ENCODE measurements around the gene MLLT10.
"Not testable (repeated sequence)": the region's sequence is repeated elsewhere in the genome, so short reads cannot be mapped to it uniquely, and the experiment has no call there.

MLLT10 gene

DNA sequence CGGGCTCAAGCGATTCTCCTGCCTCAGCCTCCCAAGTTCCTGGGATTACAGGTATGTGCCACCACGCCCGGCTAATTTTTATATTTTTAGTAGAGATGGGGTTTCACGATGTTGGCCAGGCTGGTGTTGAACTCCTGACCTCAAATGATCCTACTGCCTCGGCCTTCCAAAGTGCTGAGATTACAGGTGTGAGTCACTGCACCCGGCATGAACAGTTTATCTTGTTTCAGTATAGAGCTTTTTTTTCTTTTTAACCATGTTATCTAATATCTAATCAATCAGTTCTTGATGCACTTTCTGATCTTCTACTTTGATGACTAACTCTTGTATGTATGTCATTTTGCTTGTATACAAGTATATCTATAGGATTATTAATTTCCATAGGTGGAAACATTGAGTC, 54.1 kb downstream of the MLLT10 start:
- DNase-seq = not testable (repeated sequence)

DNA sequence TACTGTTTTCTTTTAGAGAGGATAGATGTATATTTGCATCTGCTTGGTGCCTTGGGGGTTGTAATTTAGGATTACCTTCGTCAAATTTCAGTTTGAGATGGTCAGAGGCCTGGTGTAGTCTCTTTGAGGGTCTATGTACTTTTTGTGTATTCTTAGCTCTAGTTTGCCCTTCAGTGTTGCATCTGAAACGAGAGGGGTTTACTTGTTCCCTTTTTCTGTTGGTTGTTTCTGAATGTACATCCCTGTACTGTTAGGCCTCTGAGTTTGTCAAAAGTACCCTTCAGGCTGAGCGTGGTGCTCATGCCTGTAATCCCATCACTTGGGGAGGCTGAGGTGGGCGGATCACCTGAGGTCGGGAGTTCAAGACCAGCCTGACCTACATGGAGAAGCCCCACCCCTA, 60.0 kb downstream of the MLLT10 start:
- no peak for DNase-seq

DNA sequence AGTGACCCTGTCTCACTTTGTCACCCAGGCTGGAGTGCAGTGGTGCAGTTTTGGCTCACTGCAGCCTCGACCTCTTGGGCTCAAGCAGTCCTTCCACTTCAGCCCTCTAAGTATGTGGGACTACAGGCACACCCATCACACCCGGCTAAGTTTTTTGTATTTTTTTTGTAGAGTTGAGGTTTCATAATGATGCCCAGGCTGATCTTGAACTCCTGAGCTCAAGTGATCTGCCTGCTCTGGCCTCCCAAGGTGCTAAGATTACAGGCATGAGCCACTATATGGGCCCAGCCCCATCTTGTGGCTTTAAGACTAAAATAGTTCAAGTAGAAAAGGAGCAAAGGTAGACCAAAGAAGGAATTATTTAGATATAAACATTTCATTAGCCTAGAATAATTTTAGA, 65.5 kb downstream of the MLLT10 start:
- no peak for DNase-seq

DNA sequence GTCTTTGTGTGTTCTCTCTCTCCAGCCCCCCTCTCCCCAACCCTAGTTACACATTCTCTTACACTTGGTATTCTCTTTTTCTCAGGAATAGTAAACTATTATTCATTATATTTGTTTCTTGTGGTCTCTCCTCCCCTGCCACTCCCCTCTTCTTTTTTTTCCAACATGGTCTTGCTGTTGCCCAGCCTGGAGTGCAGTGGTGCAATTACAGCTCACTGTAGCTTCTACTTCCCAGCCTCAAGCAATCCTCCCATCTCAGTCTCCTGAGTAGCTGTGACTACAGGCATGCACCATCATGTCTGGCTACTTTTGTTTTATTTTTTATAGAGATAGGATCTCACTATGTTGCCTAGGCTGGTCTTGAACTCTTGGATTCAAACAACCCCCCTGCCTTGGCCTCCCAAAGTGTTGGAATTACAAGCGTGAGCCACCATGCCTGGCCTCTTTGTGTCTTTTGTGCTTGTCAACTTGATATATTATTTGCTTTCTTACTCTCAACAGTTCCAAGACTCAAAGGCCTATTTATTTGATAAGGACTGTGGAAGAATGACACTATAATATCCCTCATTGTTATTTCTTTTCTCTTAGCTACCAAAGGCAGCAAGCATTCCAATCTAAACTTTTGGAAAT, 66.9 kb downstream of the MLLT10 start:
- no peak for DNase-seq

DNA sequence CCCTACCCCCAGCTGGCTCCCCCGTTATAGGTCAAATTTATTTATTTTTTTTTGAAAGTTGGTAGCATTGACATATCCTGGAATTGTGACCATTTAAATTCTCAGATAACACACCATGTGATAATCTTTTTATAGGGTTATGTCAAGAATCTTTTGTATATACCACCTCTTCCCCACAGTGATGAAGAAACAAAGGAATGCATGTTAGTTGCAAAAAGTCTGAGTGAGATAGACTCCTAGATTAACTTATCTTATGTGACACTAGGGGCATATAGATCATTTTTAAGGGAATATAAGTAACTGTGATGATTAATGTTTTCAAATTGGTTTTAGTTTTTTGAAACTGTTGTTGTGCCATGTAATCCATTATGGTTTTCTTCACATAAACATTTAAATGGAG, 68.3 kb downstream of the MLLT10 start:
- no peak for DNase-seq

DNA sequence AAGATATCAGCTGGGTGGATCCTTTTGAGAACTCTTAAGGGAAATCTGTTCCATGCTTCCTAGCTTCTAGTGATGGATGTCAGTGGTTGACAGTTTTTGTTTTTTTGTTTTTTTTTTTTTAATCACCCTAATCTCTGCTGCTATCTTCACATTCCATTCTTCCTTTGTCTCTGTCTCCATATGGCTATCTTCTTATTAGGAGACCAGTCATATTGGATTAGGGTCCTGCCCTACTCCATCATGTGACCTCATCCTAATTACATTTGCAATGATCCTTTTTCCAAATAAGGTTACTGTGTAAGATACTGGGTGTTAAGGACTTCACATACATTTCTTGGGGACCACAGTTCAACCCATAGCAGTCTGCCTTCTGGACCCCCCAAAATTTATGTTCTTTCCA, 69.7 kb downstream of the MLLT10 start:
- no peak for DNase-seq

DNA sequence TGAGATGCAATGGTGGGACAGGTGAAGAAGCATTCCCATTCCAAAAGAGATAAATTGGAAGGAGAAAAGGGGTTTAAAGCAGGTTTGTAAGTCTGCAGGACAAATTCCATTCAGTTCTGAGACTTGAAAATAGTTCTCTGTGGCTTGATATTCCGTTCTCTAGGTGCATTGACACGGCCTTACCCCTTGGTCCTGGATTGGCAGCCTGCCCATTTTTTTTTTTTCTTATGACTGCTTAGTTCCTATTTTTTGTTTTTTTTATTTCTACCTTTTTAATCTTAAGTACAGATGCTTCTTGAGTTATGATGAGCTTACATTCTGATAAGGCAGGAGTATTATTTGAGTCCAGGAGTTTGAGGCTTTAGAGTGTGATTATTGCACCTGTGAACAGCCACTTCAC, 70.6 kb downstream of the MLLT10 start:
- no peak for DNase-seq

DNA sequence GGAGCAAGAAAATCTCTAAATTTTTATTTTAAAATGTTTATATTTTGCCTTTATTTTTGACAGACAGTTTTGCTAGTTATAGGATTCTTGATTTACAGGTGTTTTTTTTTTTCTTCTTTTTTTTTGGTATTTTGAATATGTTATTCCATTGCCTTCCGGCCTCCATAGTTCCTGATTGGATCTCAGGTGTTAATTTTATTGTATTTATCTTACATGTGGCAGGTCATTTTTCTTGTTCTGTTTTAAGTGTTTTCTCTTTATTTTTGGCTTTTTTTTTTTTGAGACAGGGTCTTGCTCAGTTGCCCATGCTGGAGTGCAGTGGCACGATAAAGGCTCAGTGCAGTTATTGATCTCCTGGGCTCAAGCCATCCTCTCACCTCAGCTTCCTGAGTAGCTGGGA, 73.9 kb downstream of the MLLT10 start:
- no peak for DNase-seq

DNA sequence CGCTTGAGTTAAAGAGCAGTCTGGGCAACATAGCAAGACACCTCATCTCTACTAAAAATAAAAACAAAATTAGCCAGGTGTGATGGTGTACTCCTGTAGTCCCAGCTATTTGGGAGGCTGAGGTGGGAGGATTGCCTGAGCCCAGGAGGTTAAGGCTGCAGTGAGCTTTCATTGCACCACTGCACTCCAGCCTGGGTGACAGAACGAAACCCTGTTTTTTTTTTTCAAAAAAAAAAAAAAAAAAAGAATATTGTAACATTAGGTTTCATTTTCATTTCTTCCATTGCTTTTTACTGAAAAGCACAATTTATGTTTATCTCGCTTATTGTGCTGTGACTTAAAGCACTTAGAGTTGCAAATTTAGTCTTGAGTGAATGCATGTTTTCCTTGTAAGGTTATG, 80.0 kb downstream of the MLLT10 start:
- no peak for DNase-seq

DNA sequence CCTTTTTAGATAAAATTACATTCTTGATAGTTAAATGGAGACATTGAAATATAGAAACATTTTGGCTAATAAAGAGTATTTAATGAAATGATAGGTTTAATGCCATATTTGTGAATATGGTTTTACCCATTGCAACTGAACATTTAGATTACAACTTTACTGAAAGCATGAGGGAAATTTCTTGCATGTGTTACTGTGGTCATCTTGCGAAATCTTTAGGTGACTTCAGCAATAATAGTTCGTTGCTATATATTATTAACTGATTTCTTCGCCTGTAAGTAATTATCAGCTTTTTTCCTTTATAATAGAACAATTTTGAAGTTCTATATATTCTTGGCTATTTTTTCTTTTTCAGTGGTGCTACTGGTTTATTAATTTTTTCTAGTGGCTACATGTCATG, 83.2 kb downstream of the MLLT10 start:
- no peak for DNase-seq

DNA sequence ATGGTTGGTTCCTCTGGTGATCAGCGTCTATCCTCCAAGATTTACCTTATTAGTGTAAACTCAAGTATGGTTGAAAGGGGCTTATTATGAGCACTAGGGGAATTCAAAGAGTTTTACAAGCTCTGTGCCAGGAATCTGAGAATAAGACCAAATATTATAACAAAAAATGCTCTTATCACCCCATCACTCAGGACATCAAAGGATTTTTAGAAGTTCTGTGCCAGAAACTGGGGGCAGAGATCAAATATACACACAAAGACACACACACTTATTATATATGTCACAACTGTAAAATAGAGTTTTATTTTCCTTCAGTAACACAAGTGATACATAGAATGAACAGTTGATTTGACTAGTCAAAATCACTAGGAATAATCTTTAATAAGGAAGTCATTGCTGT, 89.3 kb downstream of the MLLT10 start:
- DNase-seq = no peak

DNA sequence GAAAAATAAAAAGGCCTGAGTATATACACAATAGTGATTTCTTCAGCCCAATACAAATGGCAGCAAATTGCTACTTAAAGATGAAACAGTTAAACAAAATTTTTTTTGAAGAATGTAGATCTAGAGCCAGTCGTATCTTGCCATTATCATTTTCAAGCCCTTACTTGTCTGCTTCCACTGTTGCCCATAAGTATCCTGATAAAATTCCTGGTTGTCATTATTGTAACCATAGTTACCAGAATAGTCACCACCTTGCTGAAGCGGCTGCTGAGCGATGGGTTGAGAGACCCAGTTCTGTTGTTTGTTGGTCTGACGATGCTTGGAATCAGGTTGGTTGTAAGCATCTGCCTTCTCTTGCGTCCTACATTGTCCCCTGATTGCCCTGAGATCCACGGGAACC, 90.4 kb downstream of the MLLT10 start:
- not testable (repeated sequence) for DNase-seq

DNA sequence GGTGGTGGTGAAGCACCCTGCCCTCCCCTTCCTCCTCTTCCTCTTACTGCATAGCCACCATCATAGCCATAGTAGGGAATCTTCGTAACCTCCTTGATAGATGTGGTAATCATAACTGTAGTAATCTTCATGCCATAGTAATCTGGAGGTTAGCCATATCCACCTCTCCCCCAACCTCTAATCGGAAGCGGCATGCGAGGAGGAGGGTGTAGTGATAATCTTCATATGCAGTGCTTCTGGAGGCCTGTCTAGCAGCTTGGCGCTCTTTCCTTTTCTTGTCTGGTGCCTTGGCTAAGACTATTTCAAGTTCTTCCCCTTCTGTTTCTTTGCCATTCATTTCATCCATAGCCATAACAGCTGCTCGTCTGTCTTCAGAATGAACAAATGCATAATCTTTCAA, 90.9 kb downstream of the MLLT10 start:
- no peak for DNase-seq

DNA sequence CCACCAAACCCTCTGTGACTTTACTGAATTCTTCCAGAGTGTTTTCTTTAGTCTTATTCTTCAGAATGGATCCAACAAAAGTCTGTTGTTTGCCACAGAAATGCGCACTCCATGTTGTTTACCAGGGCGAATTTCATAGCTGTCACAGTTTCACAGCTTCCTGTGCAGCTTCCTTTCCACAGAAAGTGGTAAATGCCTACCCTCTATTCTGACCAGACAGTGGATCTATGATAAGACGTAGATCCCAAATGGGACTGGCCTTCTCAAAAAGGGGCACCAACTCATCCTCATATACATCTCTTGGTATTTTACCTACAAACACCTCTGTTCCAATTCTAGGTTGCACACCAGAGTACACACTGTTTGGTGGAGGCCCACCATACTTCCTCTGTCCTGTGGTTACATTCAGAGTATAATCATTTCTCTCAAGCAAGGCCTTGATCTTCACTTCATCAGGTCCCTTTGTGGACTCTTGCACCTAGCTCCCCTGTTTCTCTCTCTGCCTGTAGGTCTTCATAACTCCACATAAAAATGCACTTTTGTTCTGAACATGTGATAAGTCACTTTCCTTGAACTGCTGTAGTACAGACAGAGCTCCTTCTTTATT, 91.7 kb downstream of the MLLT10 start:
- no peak for DNase-seq

DNA sequence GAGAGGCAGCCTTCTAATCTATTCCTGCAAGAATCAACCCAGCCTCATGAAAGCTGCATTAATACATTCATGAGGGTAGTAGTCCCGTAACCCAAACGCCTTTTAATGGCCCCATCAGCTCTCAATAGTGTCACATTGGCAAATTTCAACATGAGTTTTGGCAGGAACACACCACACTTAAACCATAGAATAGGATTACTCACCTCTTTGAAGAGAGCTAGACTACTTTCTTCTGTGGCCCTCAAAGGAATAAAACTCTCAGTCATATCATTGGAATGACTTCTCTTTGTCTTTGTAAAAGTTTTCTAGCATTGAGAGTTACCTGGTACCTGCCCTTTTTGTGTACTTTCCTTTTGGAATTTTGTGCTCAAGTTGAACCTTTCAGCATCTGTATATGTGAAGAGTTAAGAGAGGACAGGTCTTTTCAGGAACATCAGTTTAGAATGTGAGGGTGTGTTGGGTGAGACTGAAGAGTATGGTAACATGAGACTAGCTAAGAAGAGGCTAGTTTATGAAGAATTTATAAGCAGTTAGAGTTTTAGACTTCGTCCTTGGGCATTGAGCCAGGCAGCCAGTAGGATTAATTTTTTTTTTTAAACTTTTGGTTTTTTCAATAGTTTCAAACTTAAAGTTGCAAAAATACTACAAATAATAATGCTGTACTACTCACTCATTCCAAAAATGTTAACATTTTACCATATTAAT, 92.6 kb downstream of the MLLT10 start:
- no peak for DNase-seq

DNA sequence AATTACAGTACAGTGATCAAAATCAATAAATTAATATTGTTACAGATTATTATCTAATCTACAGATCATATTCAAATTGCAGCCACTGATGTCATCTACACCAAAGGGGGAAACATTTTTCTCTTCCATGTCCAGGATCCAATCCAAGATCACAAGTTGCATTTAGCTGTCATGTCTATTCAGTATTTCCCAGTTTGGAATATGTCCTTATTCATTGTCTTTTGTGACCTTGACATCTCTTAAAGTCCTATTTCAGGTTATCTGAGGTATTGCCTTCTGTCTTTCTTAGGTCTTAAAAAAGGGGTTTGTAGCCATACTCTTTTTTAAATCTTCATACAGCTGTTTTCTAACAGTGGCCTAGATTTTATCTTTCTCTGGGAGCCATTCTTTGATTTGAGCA, 93.3 kb downstream of the MLLT10 start:
- no peak for DNase-seq

DNA sequence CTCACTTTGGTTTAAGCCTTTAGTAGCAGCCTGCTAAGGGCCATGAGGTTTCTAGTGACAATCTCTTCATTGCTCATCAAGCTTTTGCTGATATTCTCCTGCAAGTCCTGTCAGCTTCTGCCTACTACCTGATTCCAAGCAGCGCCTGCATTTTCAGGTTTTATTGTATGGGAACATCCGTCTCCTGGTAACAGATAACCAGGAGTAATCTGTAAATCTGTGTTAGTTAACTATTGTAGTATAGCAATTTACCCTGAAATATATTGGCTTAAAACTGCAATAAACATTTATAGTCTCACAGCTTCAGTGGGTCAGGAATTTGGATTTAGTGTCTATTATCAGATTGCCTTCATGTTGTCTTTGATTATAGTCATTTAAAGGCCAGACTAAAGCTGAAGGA, 94.0 kb downstream of the MLLT10 start:
- no peak for DNase-seq

DNA sequence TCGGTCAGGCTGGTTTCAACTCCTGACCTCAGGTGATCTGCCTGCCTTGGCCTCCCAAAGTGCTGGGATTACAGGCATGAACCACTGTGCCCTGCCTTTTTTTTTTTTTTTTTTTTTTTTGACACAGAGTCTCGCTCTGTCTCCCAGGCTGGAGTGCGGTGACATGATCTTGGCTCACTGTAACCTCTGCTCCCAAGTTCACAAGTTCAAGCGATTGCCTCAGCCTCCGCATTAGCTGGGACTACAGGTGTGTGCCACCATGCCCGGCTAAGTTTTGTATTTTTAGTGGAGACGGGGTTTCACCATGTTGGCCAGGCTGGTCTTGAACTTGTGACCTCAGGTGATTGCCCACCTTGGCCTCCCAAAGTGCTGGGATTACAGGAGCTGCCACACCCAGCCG, 94.6 kb downstream of the MLLT10 start:
- not testable (repeated sequence) for DNase-seq

DNA sequence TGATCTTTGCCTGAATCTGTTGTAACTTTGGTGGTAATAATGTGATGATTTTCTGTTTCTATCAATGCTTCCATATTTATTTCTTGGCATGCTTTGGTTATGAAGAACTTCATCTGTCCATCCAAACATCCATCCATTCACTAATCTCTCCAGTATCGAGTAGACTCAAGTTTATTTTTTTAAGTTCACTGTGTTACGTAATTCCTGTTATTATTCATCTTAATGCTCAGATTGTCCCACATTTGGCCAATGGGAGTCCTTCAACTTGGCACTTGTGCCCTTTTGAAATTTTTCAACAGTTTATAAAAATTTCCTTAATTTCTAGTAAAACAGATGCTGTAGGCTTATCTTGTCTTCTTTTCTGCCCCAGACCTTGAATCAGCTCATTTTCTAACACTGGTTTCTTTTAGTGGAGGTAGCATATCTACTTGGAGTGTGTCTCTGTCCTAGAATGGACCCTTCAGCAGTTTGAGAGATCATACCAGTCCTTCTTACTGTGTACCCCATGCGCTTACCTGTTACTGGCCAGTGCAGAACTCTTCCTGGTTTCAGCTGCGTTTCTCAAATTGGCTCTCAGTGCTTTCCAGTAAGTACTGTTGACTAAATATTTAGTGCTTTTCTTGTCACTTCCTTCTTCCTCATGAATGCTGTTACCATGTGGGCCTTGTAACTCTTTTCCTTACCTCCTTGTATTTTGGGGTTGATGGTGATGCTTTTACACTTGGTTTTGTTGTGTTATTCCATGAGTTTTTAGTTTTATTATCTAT, 100.8 kb downstream of the MLLT10 start:
- DNase-seq = no peak

DNA sequence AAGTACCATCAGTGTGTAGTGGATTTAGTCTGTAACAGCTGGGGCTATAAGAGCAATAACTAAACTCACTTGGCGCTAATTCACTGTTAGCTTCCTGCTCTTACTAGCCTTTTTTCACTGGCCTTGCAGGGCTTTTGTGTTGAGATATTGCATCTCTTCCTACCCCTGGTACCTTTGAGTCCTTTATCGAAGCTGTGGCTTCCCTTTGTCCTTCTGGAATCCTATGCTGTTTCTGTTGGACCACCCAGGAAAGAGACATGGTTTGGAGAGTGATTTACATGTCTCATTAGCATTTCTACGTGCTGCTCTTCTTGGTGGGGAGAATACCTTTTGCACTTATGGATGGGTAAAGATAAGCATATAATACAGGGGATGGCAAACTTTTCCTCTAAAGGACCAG, 103.8 kb downstream of the MLLT10 start:
- no peak for DNase-seq

DNA sequence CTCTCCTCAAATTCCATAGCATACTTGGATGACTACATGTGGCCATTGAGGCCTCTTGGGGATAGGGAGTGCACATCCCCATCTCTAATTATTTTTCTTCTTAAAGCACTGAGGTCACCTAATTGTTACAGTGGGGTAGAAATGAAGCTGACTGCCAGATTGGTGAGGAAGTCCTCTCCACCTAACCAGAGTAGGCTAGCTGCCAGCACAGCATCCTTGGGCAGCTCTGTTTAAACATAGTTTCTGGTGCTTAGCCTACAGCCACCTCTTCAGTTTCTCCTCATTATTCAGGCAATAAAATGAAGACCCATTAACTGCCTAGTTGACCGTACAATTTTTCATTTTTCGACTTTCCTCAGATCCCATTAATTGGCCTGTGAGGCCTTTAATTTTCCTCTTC, 104.6 kb downstream of the MLLT10 start:
- no peak for DNase-seq

DNA sequence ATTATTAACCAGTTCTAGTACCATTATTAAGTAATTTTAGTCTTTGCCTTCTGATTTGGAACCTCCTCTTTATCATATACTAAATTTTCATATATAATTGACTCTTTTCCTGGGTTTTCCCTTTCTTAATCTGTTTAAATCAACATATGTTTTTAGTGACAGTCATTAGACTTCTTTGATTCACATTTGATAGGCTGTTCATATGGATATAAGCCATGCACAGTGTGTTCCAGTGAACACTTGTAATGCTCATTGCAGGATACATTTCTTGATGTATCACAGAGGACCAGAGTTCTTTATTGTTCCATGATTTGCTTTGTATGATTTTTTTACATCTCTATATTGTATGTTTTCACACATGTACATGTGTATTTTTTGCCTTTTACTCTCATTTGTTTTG, 114.0 kb downstream of the MLLT10 start:
- DNase-seq = no peak

DNA sequence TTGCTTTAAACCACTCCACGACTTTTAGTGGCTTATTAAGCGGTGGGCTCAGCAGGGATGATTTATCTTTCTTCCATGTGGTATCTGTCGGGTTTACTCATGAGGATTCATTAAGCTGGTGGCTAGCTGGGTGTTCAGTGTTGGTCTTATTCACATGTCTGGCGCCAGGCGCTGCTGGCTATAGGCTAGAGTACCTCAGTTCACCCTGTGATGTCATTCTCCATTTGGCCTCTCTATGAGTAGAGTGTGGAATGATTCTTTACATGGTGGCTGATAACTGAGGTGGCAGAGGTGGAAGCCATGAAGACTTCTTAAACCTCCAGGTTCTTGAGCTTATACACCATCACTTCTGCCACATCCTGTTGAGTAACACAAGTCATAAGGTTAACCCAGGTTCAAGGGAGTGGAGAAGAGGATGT, 115.4 kb downstream of the MLLT10 start:
- no peak for DNase-seq

DNA sequence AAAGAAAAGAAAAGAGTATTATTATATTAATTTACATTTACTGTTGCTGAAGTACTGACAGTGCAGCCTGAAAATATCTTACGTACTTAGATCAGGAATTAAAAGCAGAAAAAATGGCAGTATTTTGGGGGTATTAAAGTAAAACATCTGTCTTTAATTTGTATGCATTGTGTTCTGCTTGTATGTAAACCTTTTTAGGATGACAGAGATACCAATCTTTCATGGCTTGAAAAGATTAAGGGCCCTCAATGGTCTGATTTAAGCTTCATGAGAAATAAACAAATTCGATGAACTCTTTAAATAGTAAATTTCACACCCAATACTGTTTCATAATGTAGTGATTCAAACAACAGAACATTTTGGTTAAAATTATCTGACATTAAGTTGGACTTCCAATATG, 116.3 kb downstream of the MLLT10 start:
- no peak for DNase-seq
